Neural cell (in vitro differentiated cells): ENCODE data around the gene ORM2. TPM values are rescaled to one million over a fixed set of nuclear protein-coding genes. Genes with fewer than 3 reads are reported as not detected.

Experiments used
- H2AFZ ChIP-seq: fragments of 200-600, 300-800 bp; sonication (generic), shearing (Covaris generic); 2 replicates; pipeline ENCODE4 v1.6.0; 2014; ENCODE audit warnings: low read depth, mild to moderate bottlenecking, antibody characterized with exemption, low read length, moderate library complexity
- H3F3A ChIP-seq: fragments of 200-600 bp; shearing (Covaris generic); 2 replicates; pipeline ENCODE4 v1.6.1; 2016; ENCODE audit warnings: mild to moderate bottlenecking, moderate library complexity, mixed read lengths, antibody characterized with exemption, low read length; ENCODE audit not compliant: insufficient read depth, poor library complexity, severe bottlenecking
- H3K27ac ChIP-seq: fragments of 200-600, 300-800 bp; sonication (generic), shearing (Covaris generic); 2 replicates; pipeline ENCODE4 v1.5.1; 2014; ENCODE audit warnings: mild to moderate bottlenecking, low read length, moderate library complexity
- H3K27me3 ChIP-seq: fragments of 300-800, 200-600 bp; sonication (generic), shearing (Covaris generic); 2 replicates; pipeline ENCODE4 v1.6.0; 2014; ENCODE audit warnings: mild to moderate bottlenecking, low read depth, low read length, moderate library complexity; ENCODE audit not compliant: insufficient read depth
- H3K36me3 ChIP-seq: fragments of 300-800, 200-600 bp; sonication (generic), shearing (Covaris generic); 2 replicates; pipeline ENCODE4 v1.5.1; 2014; ENCODE audit warnings: mild to moderate bottlenecking, antibody characterized with exemption, low read length, moderate library complexity; ENCODE audit not compliant: insufficient read depth
- H3K4me2 ChIP-seq: fragments of 300-800, 200-600 bp; sonication (generic), shearing (Covaris generic); 2 replicates; pipeline ENCODE4 v1.6.0; 2014; ENCODE audit warnings: mild to moderate bottlenecking, low read length
- H3K4me3 ChIP-seq: fragments of 300-800, 200-600 bp; sonication (generic), shearing (Covaris generic); 2 replicates; pipeline ENCODE4 v1.5.1; 2014; ENCODE audit warnings: mild to moderate bottlenecking, low read length, moderate library complexity
- H3K79me2 ChIP-seq: fragments of 200-600 bp; shearing (Covaris generic); replicated peaks from 2 replicates; pipeline ENCODE4 v1.6.0; 2014; ENCODE audit warnings: mild to moderate bottlenecking, low read length, moderate library complexity; ENCODE audit not compliant: insufficient read depth
- H3K9ac ChIP-seq: fragments of 300-800, 200-600 bp; sonication (generic), shearing (Covaris generic); 2 replicates; pipeline ENCODE4 v1.6.1; 2016; ENCODE audit warnings: mild to moderate bottlenecking, low read length, mixed read lengths
- H3K9me2 ChIP-seq: fragments of 200-600 bp; shearing (Covaris generic); 2 replicates; pipeline ENCODE4 v1.6.1; 2016; ENCODE audit warnings: mild to moderate bottlenecking, low read length, mixed read lengths; ENCODE audit not compliant: insufficient read depth
- H3K9me3 ChIP-seq: fragments of 200-600, 300-800 bp; sonication (generic), shearing (Covaris generic); 2 replicates; pipeline ENCODE4 v1.6.1; 2016; ENCODE audit warnings: mild to moderate bottlenecking, mixed run types, low read length, moderate library complexity, mixed read lengths
- H4K20me1 ChIP-seq: fragments of 200-600 bp; shearing (Covaris generic); 2 replicates; pipeline ENCODE4 v1.6.1; 2016; ENCODE audit warnings: mild to moderate bottlenecking, mixed run types; ENCODE audit not compliant: insufficient read depth
- EP300 ChIP-seq: fragments of 450-650 bp; conservative IDR thresholded peaks from 2 replicates; pipeline ENCODE4 v1.6.1; 2014; ENCODE audit warnings: antibody characterized with exemption, mild to moderate bottlenecking, moderate library complexity; ENCODE audit not compliant: poor library complexity, severe bottlenecking
- EZH2 ChIP-seq: fragments of 200-600, 300-800 bp; shearing (Covaris generic), sonication (generic); IDR thresholded peaks from 2 replicates; pipeline ENCODE4 v1.6.1; 2014; ENCODE audit warnings: antibody characterized with exemption, low read length, borderline replicate concordance, mild to moderate bottlenecking; ENCODE audit not compliant: insufficient read depth, poor library complexity, severe bottlenecking
- MXI1 ChIP-seq: fragments of 450-650 bp; conservative IDR thresholded peaks from 2 replicates; pipeline ENCODE4 v1.6.1; 2014; ENCODE audit warnings: antibody characterized with exemption, mild to moderate bottlenecking; ENCODE audit not compliant: poor library complexity, severe bottlenecking
- POLR2AphosphoS5 ChIP-seq: IDR thresholded peaks from 2 replicates; pipeline ENCODE4 v1.6.1; 2012
- RAD21 ChIP-seq: fragments of 450-650 bp; conservative IDR thresholded peaks from 2 replicates; pipeline ENCODE4 v1.6.1; 2014; ENCODE audit warnings: antibody characterized with exemption, mild to moderate bottlenecking, moderate library complexity
- SMC3 ChIP-seq: fragments of 450-650 bp; conservative IDR thresholded peaks from 2 replicates; pipeline ENCODE4 v1.6.1; 2014; ENCODE audit warnings: antibody characterized with exemption, mild to moderate bottlenecking, moderate library complexity; ENCODE audit not compliant: poor library complexity
- TAF1 ChIP-seq: IDR thresholded peaks from 2 replicates; pipeline ENCODE4 v1.6.1; 2012; ENCODE audit warnings: low read depth
- polyA plus RNA-seq: library from polyadenylated mRNA; depleted of rRNA; stranded (reverse); fragments of >200 nt; gene quantifications from 2 replicates; pipeline ENCODE4 v1.2.3, GENCODE V29; 2014
- TF ChIP-seq, protein P1 (sequence below): IDR thresholded peaks from 2 replicates; pipeline ENCODE4 v1.6.1; 2012; ENCODE audit warnings: borderline replicate concordance
- TF ChIP-seq, protein P2 (sequence below): fragments of 450-650 bp; IDR thresholded peaks from 2 replicates; pipeline ENCODE4 v1.5.1; 2014; ENCODE audit warnings: antibody characterized with exemption, mild to moderate bottlenecking, moderate library complexity; ENCODE audit not compliant: poor library complexity, severe bottlenecking

The ORM2 gene
- polyA plus RNA-seq, 1 donor from 2014 or later, result not detected

DNA sequence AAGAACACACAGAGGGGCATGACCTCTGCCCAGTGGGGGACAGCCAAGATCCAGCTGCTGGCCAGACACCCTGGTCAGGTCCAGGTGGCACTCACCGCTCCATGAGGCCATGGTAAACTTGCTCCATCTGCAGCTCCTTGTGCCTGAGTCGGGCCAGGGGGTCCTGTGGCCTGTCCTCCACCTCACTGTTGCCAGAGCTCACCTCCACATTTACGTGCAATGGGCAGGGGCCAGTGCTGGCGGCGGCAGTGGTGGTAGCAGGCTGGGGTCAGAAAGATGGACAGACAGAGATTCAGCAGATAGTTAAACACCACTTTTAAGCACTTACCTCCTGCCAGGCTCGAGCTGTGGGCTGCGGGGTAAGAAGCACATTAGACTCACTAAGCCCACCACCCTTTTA is 30.1 kb downstream of the ORM2 start:
- no peaks in the 10 kb centered on the region for H3K79me2 ChIP-seq
- no peak overlapping the region for H3K4me2 ChIP-seq

DNA sequence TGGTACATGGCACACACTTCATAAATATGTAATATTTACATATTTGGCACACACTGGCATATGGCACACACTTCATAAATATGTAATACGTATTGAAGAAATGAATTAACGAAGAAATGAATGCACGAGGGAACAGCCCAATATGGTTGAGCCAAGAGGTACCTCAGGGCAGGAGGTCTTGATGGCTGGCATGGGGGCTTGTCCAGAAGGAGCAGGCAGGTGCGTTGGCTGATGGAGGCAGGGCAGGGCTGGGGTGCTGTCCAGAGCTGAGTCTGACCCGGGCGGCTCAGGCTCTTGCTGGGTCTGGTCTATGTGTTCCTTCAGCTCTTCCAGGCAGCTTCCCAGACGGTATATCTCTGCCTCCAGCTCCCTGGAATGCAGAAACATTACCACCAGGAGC is 31.9 kb downstream of the ORM2 start:
- Histone ChIP-seq H3F3A (no peaks in the 10 kb centered on the region), H2AFZ (no peak overlapping the region), H3K9ac (no peak overlapping the region), H3K27me3 (no peaks in the 10 kb centered on the region), H3K4me2 (no peak overlapping the region), H3K4me3 (no peak overlapping the region), H3K9me3 (no peaks in the 10 kb centered on the region), H3K36me3 (no peaks in the 10 kb centered on the region), H3K27ac (no peak overlapping the region), H3K79me2 (no peaks in the 10 kb centered on the region), H3K9me2 (no peaks in the 10 kb centered on the region), H4K20me1 (no peaks in the 10 kb centered on the region)
- TF ChIP-seq EP300 (no peak), TAF1 (no peak), POLR2AphosphoS5 (no peak), SMC3 (no peak), EZH2 (no peak), RAD21 (no peak), MXI1 (no peak)
- TF ChIP-seq, protein P1, sequence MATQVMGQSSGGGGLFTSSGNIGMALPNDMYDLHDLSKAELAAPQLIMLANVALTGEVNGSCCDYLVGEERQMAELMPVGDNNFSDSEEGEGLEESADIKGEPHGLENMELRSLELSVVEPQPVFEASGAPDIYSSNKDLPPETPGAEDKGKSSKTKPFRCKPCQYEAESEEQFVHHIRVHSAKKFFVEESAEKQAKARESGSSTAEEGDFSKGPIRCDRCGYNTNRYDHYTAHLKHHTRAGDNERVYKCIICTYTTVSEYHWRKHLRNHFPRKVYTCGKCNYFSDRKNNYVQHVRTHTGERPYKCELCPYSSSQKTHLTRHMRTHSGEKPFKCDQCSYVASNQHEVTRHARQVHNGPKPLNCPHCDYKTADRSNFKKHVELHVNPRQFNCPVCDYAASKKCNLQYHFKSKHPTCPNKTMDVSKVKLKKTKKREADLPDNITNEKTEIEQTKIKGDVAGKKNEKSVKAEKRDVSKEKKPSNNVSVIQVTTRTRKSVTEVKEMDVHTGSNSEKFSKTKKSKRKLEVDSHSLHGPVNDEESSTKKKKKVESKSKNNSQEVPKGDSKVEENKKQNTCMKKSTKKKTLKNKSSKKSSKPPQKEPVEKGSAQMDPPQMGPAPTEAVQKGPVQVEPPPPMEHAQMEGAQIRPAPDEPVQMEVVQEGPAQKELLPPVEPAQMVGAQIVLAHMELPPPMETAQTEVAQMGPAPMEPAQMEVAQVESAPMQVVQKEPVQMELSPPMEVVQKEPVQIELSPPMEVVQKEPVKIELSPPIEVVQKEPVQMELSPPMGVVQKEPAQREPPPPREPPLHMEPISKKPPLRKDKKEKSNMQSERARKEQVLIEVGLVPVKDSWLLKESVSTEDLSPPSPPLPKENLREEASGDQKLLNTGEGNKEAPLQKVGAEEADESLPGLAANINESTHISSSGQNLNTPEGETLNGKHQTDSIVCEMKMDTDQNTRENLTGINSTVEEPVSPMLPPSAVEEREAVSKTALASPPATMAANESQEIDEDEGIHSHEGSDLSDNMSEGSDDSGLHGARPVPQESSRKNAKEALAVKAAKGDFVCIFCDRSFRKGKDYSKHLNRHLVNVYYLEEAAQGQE, result no peak
- TF ChIP-seq, protein P2, sequence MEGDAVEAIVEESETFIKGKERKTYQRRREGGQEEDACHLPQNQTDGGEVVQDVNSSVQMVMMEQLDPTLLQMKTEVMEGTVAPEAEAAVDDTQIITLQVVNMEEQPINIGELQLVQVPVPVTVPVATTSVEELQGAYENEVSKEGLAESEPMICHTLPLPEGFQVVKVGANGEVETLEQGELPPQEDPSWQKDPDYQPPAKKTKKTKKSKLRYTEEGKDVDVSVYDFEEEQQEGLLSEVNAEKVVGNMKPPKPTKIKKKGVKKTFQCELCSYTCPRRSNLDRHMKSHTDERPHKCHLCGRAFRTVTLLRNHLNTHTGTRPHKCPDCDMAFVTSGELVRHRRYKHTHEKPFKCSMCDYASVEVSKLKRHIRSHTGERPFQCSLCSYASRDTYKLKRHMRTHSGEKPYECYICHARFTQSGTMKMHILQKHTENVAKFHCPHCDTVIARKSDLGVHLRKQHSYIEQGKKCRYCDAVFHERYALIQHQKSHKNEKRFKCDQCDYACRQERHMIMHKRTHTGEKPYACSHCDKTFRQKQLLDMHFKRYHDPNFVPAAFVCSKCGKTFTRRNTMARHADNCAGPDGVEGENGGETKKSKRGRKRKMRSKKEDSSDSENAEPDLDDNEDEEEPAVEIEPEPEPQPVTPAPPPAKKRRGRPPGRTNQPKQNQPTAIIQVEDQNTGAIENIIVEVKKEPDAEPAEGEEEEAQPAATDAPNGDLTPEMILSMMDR, result no peak

More for the DNA sequence above, 30.1 kb downstream of the ORM2 start:
- Histone ChIP-seq H3K9me2 (no peaks in the 10 kb centered on the region), H3K27me3 (no peaks in the 10 kb centered on the region), H3K9me3 (no peaks in the 10 kb centered on the region), H3K4me3 (no peak overlapping the region), H3K27ac (no peak overlapping the region), H3K9ac (no peak overlapping the region), H3F3A (no peaks in the 10 kb centered on the region), H2AFZ (no peak overlapping the region), H3K36me3 (no peaks in the 10 kb centered on the region), H4K20me1 (no peaks in the 10 kb centered on the region)
- TF ChIP-seq EZH2, result no peak
- no peak for TF ChIP-seq MXI1
- no peak for TF ChIP-seq POLR2AphosphoS5
- TF ChIP-seq, protein P2, result no peak
- TF ChIP-seq RAD21, result no peak
- TF ChIP-seq EP300, result no peak
- no peak for TF ChIP-seq SMC3
- TF ChIP-seq, protein P1, result no peak
- no peak for TF ChIP-seq TAF1
